AG04450 (cell line): ENCODE data around the gene INPP5A. TPM values are rescaled to one million over a fixed set of nuclear protein-coding genes. Genes with fewer than 3 reads are reported as not detected.

Source experiments
- CTCF ChIA-PET: fragments of 300-600, 350-600 bp; formaldehyde crosslinking; extraction: SDS; loops from one replicate; lab custom pipeline; 2022; ENCODE audit warnings: antibody characterized with exemption, inconsistent platforms; lab: Charles Lee
- POLR2A ChIA-PET: fragments of 350-600 bp; formaldehyde crosslinking; extraction: SDS; loops from one replicate; lab custom pipeline; 2021; ENCODE audit warnings: antibody characterized with exemption, inconsistent platforms; lab: Yijun Ruan, JAX
- DNase-seq: peaks from one replicate; pipeline ENCODE4 v3.0.0-alpha.2; 2011; ENCODE audit warnings: low read depth, low spot score
- H3K27ac ChIP-seq: one replicate; pipeline ENCODE4 v1.5.1; 2012; ENCODE audit warnings: low read depth, low read length, control low read depth
- H3K27me3 ChIP-seq: one replicate; pipeline ENCODE4 v1.6.0; 2012; ENCODE audit warnings: low read length; ENCODE audit not compliant: control insufficient read depth, insufficient read depth
- H3K4me3 ChIP-seq: 2 replicates; pipeline ENCODE4 v1.5.1; 2011; ENCODE audit warnings: mild to moderate bottlenecking, low read depth, low read length, control low read depth
- H3K9me3 ChIP-seq: 2 replicates; pipeline ENCODE4 v1.5.1; 2012; ENCODE audit warnings: low read length; ENCODE audit not compliant: control insufficient read depth, insufficient read depth
- CTCF ChIP-seq: IDR thresholded peaks from 2 replicates; pipeline ENCODE4 v1.5.1; 2011; ENCODE audit warnings: low read depth, low read length, control low read depth, inconsistent platforms
- polyA plus RNA-seq: library from polyadenylated mRNA; depleted of rRNA; stranded (reverse); fragments of >200 nt; gene quantifications from 2 replicates; pipeline ENCODE4 v1.2.3, GENCODE V29; 2011

Gene INPP5A
- polyA plus RNA-seq, 1 experiment, result 22.5 TPM

GRCh38 chr10:132756591-132756990 is 219.0 kb downstream of the INPP5A start:
- Histone ChIP-seq H3K4me3 (no peak overlapping the region), H3K27ac (no peak overlapping the region), H3K9me3 (peaks cover 27% of the 10 kb centered on the region), H3K27me3 (no peaks in the 10 kb centered on the region)
- DNase-seq, result no peak
- no peak for TF ChIP-seq CTCF
- CTCF ChIA-PET, result no interaction called here
- POLR2A ChIA-PET, result no interaction called here

GRCh38 chr10:132757171-132757570 is 219.6 kb downstream of the INPP5A start:
- Histone ChIP-seq H3K27me3 (no peaks in the 10 kb centered on the region), H3K9me3 (peaks cover 30% of the 10 kb centered on the region), H3K4me3 (no peak overlapping the region), H3K27ac (no peak overlapping the region)
- TF ChIP-seq CTCF, result no peak
- CTCF ChIA-PET, result no interaction called here
- no peak for DNase-seq
- POLR2A ChIA-PET, result no interaction called here

- CTCF ChIA-PET, result no interaction called here
Observed at GRCh38 chr10:132758865-132759264, 221.3 kb downstream of the INPP5A start.

GRCh38 chr10:132761395-132762060 is 223.9 kb downstream of the INPP5A start:
- DNase-seq, result no peak
- H3K4me3 ChIP-seq, result no peak overlapping the region
- H3K27ac ChIP-seq, result no peak overlapping the region
- no peak for TF ChIP-seq CTCF
- CTCF ChIA-PET, result no interaction called here
- POLR2A ChIA-PET, result no interaction called here
- peaks cover 21% of the 10 kb centered on the region for H3K9me3 ChIP-seq
- no peaks in the 10 kb centered on the region for H3K27me3 ChIP-seq

More at GRCh38 chr10:132758865-132759264, 221.3 kb downstream of the INPP5A start:
- H3K9me3 ChIP-seq, result peaks cover 33% of the 10 kb centered on the region
- no peak for TF ChIP-seq CTCF
- no peaks in the 10 kb centered on the region for H3K27me3 ChIP-seq
- POLR2A ChIA-PET, result no interaction called here
- H3K27ac ChIP-seq, result no peak overlapping the region
- no peak overlapping the region for H3K4me3 ChIP-seq
- no peak for DNase-seq

- TF ChIP-seq CTCF, result no peak
- CTCF ChIA-PET, result no interaction called here
- POLR2A ChIA-PET, result no interaction called here
- Histone ChIP-seq H3K9me3 (peaks cover 19% of the 10 kb centered on the region), H3K27me3 (no peaks in the 10 kb centered on the region), H3K4me3 (no peak overlapping the region), H3K27ac (no peak overlapping the region)
- no peak for DNase-seq
Observed at GRCh38 chr10:132762267-132762666, 224.7 kb downstream of the INPP5A start.
